Aorta (tissue), 5 donors: ENCODE results near the gene NAPB. TPM values are rescaled to one million over a fixed set of nuclear protein-coding genes. Genes with fewer than 3 reads are reported as not detected.

Experiments
- ATAC-seq: fragments of 200-7000 bp; cut with Tn5 transposase; one replicate; pipeline ENCODE4 v1.9.1; 2022; ENCODE audit warnings: moderate library complexity; ENCODE audit not compliant: low FRiP score
- DNase-seq, 2 donors: peaks; one replicate each; pipeline ENCODE4 v3.0.0-alpha.2; 2020
- H3K27ac ChIP-seq, 2 donors: one replicate each; pipeline ENCODE4 v1.5.1; 2013; ENCODE audit warnings: low read length in 2 of 2, mild to moderate bottlenecking in 2 of 2, moderate library complexity in 2 of 2, control low read depth in 1 of 2, inconsistent platforms in 1 of 2, low read depth in 1 of 2
- H3K27me3 ChIP-seq, 2 donors: one replicate each; pipeline ENCODE4 v1.6.1; 2013; ENCODE audit warnings: control low read depth in 1 of 2, low read length in 1 of 2, mild to moderate bottlenecking in 1 of 2, moderate library complexity in 1 of 2; ENCODE audit not compliant: insufficient read depth in 2 of 2, control insufficient read depth in 1 of 2
- H3K36me3 ChIP-seq, 2 donors: one replicate each; pipeline ENCODE4 v1.6.1; 2013; ENCODE audit warnings: control low read depth in 1 of 2, low read length in 1 of 2, mild to moderate bottlenecking in 1 of 2; ENCODE audit not compliant: insufficient read depth in 2 of 2, control insufficient read depth in 1 of 2
- H3K4me1 ChIP-seq, 2 donors: one replicate each; pipeline ENCODE4 v1.6.1; 2013; ENCODE audit warnings: low read length in 2 of 2, control low read depth in 1 of 2, mild to moderate bottlenecking in 1 of 2, moderate library complexity in 1 of 2; ENCODE audit not compliant: insufficient read depth in 2 of 2, control insufficient read depth in 1 of 2
- H3K4me3 ChIP-seq, 2 donors: one replicate each; pipeline ENCODE4 v1.5.1; 2013; ENCODE audit warnings: low read length in 2 of 2, control low read depth in 1 of 2, mild to moderate bottlenecking in 1 of 2
- H3K9me3 ChIP-seq: one replicate; pipeline ENCODE4 v1.6.1; 2013; ENCODE audit warnings: mild to moderate bottlenecking, low read length; ENCODE audit not compliant: control insufficient read depth
- WGBS, 2 donors: extraction: QIAGEN DNeasy Blood & Tissue Kit; methylation state at CpG; one replicate each; pipeline ENCODE4 v1.1.7; 2013; 5-methylcytosine and 5-hydroxymethylcytosine counted together
- intact Hi-C, 2 donors: fragments of 100-400 bp; cut with DNase I; formaldehyde crosslinking; loops; one replicate each; pipeline versions ENCODE4 v1.14.2 to v1.15.0; 2022
- polyA plus RNA-seq, 2 donors: library from polyadenylated mRNA; stranded (reverse); fragments of 200-250 nt; gene quantifications; one replicate each; pipeline ENCODE4 v1.2.3, GENCODE V29; 2013
- total RNA-seq, 2 donors: library from RNA; stranded (reverse); fragmentation: NEBNext Ultra II Directional; extraction: Animal tissue kit (Norgen Biotek cat#: 25700); gene quantifications; one replicate each; pipeline ENCODE4 v1.2.1, GENCODE V29; 2021
- donor health status: healthy with polysubstance abuse.
- donor health status: Bipolar disorder and iron deficiency.
- donor health status: DM: no; HTN: no; CAD: no.
- donor health status: DM: no; HTN: no; CAD: no.
- donor health status: DM: yes; HTN: yes; CAD: no.

NAPB gene
- total and polyA plus RNA-seq, 4 donors: 6.6 to 15.2 (median 10.2) TPM

DNA sequence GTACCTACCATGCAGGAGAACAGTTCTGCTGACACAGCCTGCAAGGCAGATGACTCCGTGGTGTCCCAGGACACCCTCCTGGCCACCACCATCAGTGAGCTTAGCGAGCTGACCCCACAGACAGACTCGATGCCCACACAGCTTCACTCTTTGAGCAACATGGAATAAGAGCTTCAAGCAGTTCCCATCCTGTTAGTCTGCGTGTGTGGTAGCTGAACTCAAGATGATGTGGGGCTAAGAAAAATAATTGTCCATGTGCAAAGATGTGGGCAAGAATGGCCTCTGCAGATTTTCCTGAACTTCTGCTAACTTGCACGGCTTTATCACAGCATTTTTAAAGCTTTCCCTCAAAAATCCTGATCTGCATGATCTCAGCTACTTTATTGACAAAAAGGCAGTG, 51.0 kb downstream of the NAPB start:
- Histone ChIP-seq H3K4me1 (no peaks in the 10 kb centered on the region), H3K27me3 (no peaks in the 10 kb centered on the region), H3K4me3 (no peak overlapping the region), H3K36me3 (peaks cover 5 to 13% of the 10 kb centered on the region in 2 donors), H3K27ac (no peak overlapping the region), H3K9me3 (no peaks in the 10 kb centered on the region)
- DNase-seq (no peak), ATAC-seq (no peak)
- intact Hi-C loops: no loop called here
- WGBS, 2 donors: 92 to 96% methylated on average over 5 of the region's 5 CpGs

DNA sequence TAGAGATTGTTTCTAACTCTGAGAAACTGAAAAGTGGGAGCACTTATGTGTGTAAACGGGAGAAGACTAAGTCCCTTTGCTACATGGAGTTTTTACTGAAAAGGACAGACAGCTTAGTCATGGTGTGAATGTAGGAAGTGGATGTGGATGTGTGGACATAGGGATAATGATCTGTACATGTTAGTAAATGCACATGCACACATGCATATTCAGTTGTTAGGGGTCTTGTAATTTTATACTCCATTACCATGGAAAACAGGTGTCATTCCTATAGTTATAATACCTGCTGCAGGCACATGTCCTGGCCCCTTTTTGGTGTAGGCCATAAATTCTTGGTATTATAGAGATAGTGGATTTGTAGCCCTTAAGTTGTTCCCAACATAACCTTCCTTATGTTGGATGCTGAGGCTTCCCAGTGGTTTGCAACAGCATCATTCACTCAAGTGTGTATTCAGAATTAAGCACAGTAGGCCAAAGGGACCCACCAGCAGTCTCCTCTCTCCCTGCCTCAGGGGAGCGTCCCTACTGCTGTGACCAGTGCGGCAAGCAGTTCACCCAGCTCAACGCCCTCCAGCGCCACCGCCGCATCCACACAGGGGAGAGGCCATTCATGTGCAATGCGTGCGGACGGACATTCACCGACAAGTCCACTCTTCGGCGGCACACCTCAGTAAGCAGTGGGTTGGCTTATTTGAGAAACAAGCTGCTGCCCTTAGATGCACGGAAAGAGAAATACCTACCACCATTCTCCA, 52.0 kb downstream of the NAPB start:
- no peak overlapping the region for H3K27ac ChIP-seq
- H3K9me3 ChIP-seq: no peaks in the 10 kb centered on the region
- no peaks in the 10 kb centered on the region for H3K27me3 ChIP-seq
- peaks cover 5 to 14% of the 10 kb centered on the region in 2 donors for H3K36me3 ChIP-seq
- intact Hi-C loops: loop anchor here in 1 of 2 donors (10.0 kb wide), 1 partner anchor 236 kb away; the partner anchor contains the start of gene CST9
- ATAC-seq: no peak
- H3K4me1 ChIP-seq: no peaks in the 10 kb centered on the region
- no peak overlapping the region for H3K4me3 ChIP-seq
- 94 to 96% methylated on average over 14 of the region's 14 CpGs for WGBS, 2 donors
- DNase-seq: no peak

GRCh38 chr20:23368316-23369071, 52.8 kb downstream of the NAPB start:
- DNase-seq (no peak), ATAC-seq (no peak)
- no peak overlapping the region for H3K4me3 ChIP-seq
- H3K4me1 ChIP-seq: no peaks in the 10 kb centered on the region
- 85% methylated on average over 2 of the region's 2 CpGs for WGBS, 2 donors
- no peaks in the 10 kb centered on the region for H3K9me3 ChIP-seq
- no peaks in the 10 kb centered on the region for H3K27me3 ChIP-seq
- peaks cover 5 to 14% of the 10 kb centered on the region in 2 donors for H3K36me3 ChIP-seq
- intact Hi-C loops: loop anchor here in 1 of 2 donors (10.0 kb wide), 1 partner anchor 236 kb away; the partner anchor contains the start of gene CST9
- H3K27ac ChIP-seq: no peak overlapping the region

GRCh38 chr20:23367770-23368169, 53.5 kb downstream of the NAPB start:
- Histone ChIP-seq H3K36me3 (peaks cover 2 to 10% of the 10 kb centered on the region in 2 donors), H3K4me1 (no peaks in the 10 kb centered on the region), H3K27ac (no peak overlapping the region), H3K27me3 (no peaks in the 10 kb centered on the region), H3K9me3 (no peaks in the 10 kb centered on the region), H3K4me3 (no peak overlapping the region)
- intact Hi-C loops: loop anchor here in 1 of 2 donors (10.0 kb wide), 1 partner anchor 237 kb away; the partner anchor contains the start of gene CST9
- no peak for ATAC-seq
- no peak for DNase-seq

GRCh38 chr20:23366384-23366783, 54.9 kb downstream of the NAPB start:
- intact Hi-C loops: loop anchor here in 1 of 2 donors (10.0 kb wide), 1 partner anchor 238 kb away; the partner anchor contains the start of gene CST9
- H3K4me1 ChIP-seq: no peaks in the 10 kb centered on the region
- H3K27ac ChIP-seq: no peak overlapping the region
- H3K36me3 ChIP-seq: peaks cover 2 to 7% of the 10 kb centered on the region in 2 donors
- 43 to 51% methylated on average over 1 of the region's 1 CpG for WGBS, 2 donors
- H3K4me3 ChIP-seq: no peak overlapping the region
- H3K9me3 ChIP-seq: no peaks in the 10 kb centered on the region
- ATAC-seq (no peak), DNase-seq (no peak)
- no peaks in the 10 kb centered on the region for H3K27me3 ChIP-seq

GRCh38 chr20:23365390-23366165, 55.7 kb downstream of the NAPB start:
- Histone ChIP-seq H3K27ac (no peak overlapping the region), H3K4me3 (no peak overlapping the region), H3K4me1 (no peaks in the 10 kb centered on the region), H3K27me3 (no peaks in the 10 kb centered on the region), H3K36me3 (peaks cover 0 to 5% of the 10 kb centered on the region in 2 donors), H3K9me3 (no peaks in the 10 kb centered on the region)
- DNase-seq: no peak
- ATAC-seq: no peak
- WGBS, 2 donors: 94 to 95% methylated on average over 65 of the region's 65 CpGs
- intact Hi-C loops: loop anchor here in 1 of 2 donors (10.0 kb wide), 1 partner anchor 239 kb away; the partner anchor contains the start of gene CST9

GRCh38 chr20:23363257-23363649, 58.0 kb downstream of the NAPB start:
- H3K4me3 ChIP-seq: no peak overlapping the region
- WGBS, 2 donors: 30 to 33% methylated on average over 4 of the region's 4 CpGs
- no peak for DNase-seq
- H3K4me1 ChIP-seq: no peaks in the 10 kb centered on the region
- H3K36me3 ChIP-seq: peaks cover 0 to 2% of the 10 kb centered on the region in 2 donors
- intact Hi-C loops: loop anchor here in 1 of 2 donors (5.0 to 10.0 kb wide), 2 partner anchors 59 to 242 kb away; partner anchors contain the start of genes CST9 and NAPB
- ATAC-seq: no peak
- H3K27ac ChIP-seq: peak overlapping the region in 1 of 2 donors; percentile 17
- H3K9me3 ChIP-seq: no peaks in the 10 kb centered on the region
- no peaks in the 10 kb centered on the region for H3K27me3 ChIP-seq
